GM18909 (cell line): ENCODE data around the gene INTS6L.
"Not testable (repeated sequence)": the region's sequence is repeated elsewhere in the genome, so short reads cannot be mapped to it uniquely, and the experiment has no call there.

Source experiments
- ATAC-seq: cut with Tn5 transposase; IDR thresholded peaks from one replicate; pipeline ENCODE4 v1.9.1; 2021; ENCODE audit warnings: mild to moderate bottlenecking; ENCODE audit not compliant: unreplicated experiment, poor library complexity

Gene INTS6L

GRCh38 chrX:135591871-135592270, 71.4 kb downstream of the INTS6L start:
- ATAC-seq = no peak

DNA sequence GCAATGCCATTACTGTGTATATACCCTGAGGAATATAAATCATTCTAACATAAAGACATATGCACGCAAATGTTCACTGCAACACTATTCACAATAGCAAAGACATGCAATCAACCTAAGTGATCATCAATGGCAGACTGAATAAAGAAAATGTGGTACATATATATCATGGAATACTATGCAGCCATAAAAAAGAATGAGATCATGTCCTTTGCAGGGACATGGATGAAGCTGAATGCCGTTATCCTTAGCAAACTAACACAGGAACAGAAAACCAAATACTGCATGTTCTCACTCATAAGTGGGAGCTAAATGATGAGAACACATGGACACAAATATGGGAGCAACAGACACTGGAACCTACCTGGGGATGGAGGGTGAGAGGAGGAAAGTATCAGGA, 73.6 kb downstream of the INTS6L start:
- ATAC-seq = not testable (repeated sequence)

- ATAC-seq = not testable (repeated sequence)
Observed at GRCh38 chrX:135594453-135594852, 74.0 kb downstream of the INTS6L start.

- ATAC-seq = no peak
Observed at GRCh38 chrX:135595543-135595942, 75.1 kb downstream of the INTS6L start.

- no peak for ATAC-seq
Observed at GRCh38 chrX:135596495-135596894, 76.0 kb downstream of the INTS6L start.

GRCh38 chrX:135605906-135606305, 85.4 kb downstream of the INTS6L start:
- ATAC-seq = no peak

- not testable (repeated sequence) for ATAC-seq
Observed at GRCh38 chrX:135624408-135625204, 104.1 kb downstream of the INTS6L start.

GRCh38 chrX:135625995-135626394, 105.5 kb downstream of the INTS6L start:
- no peak for ATAC-seq

- ATAC-seq = no peak
Observed at GRCh38 chrX:135629342-135629741, 108.9 kb downstream of the INTS6L start.
